Measurements from ENCODE around the gene VMP1. TPM values are rescaled to one million over a fixed set of nuclear protein-coding genes. Genes with fewer than 3 reads are reported as not detected.
A peak's percentile ranks its signal among the peaks of the same experiment; 100 is the strongest.
"Not testable (repeated sequence)": the region's sequence is repeated elsewhere in the genome, so short reads cannot be mapped to it uniquely, and the experiment has no call there.

The VMP1 gene
- total RNA-seq, 2 experiments from 2014 or later: 122 to 123 TPM

- H3K27ac Mint-ChIP-seq: peak overlapping the region; percentile 78
- CTCF ChIA-PET: interaction anchor here (0.6 to 5.1 kb wide), 10 partner anchors 8 to 134 kb away, joined by 3 to 102 read pairs (median 32); no protein-coding TSS in a partner anchor
- DNase-seq; ATAC-seq; H3K9me3 Mint-ChIP-seq (ENCODE audit: insufficient read depth); H3K27me3 Mint-ChIP-seq (ENCODE audit: low read depth): not testable (repeated sequence)
- peak overlapping the region; percentile 18 for H3K4me3 Mint-ChIP-seq
- peaks cover 53% of the 10 kb centered on the region for H3K4me1 Mint-ChIP-seq (ENCODE audit: low read depth)
- peaks cover 40% of the 10 kb centered on the region for H3K36me3 Mint-ChIP-seq (ENCODE audit: low read depth)
- POLR2A ChIA-PET: interaction anchor here (0.6 to 8.4 kb wide), 13 partner anchors 9 to 210 kb away, joined by 3 to 178 read pairs (median 6); partner anchors contain the start of gene RPS6KB1
These were observed 47.6 kb downstream of the VMP1 start for GRCh38 chr17:59755069-59755468.

GRCh38 chr17:59756236-59756818 lies 48.9 kb downstream of the VMP1 start:
- peak overlapping the region; percentile 53 for H3K27ac Mint-ChIP-seq
- DNase-seq (no peak), ATAC-seq (no peak)
- ChIA-PET CTCF (interaction anchor here (0.6 to 4.7 kb wide), 3 partner anchors 7 to 83 kb away, joined by 3 to 82 read pairs (median 40); no protein-coding TSS in a partner anchor), POLR2A (interaction anchor here (1.1 to 8.4 kb wide), 3 partner anchors 83 to 103 kb away, joined by 3 to 178 read pairs (median 12); no protein-coding TSS in a partner anchor)
- H3K9me3 Mint-ChIP-seq (ENCODE audit: insufficient read depth): peaks cover 12% of the 10 kb centered on the region
- H3K36me3 Mint-ChIP-seq (ENCODE audit: low read depth): peaks cover 52% of the 10 kb centered on the region
- H3K4me3 Mint-ChIP-seq: no peak overlapping the region
- H3K27me3 Mint-ChIP-seq (ENCODE audit: low read depth): no peaks in the 10 kb centered on the region
- peaks cover 56% of the 10 kb centered on the region for H3K4me1 Mint-ChIP-seq (ENCODE audit: low read depth)

- Mint-ChIP-seq H3K4me1 (ENCODE audit: low read depth) (peaks cover 59% of the 10 kb centered on the region), H3K4me3 (no peak overlapping the region), H3K36me3 (ENCODE audit: low read depth) (peaks cover 56% of the 10 kb centered on the region), H3K27ac (no peak overlapping the region), H3K9me3 (ENCODE audit: insufficient read depth) (peaks cover 12% of the 10 kb centered on the region), H3K27me3 (ENCODE audit: low read depth) (no peaks in the 10 kb centered on the region)
- DNase-seq (no peak), ATAC-seq (no peak)
- POLR2A ChIA-PET: interaction anchor here (1.1 kb wide), 1 partner anchor 81 kb away, joined by 9 read pairs; no protein-coding TSS in a partner anchor
- CTCF ChIA-PET: interaction anchor here (0.6 to 1.0 kb wide), 2 partner anchors 12 to 22 kb away, joined by 3 to 4 read pairs; no protein-coding TSS in a partner anchor
These were observed 49.6 kb downstream of the VMP1 start for GRCh38 chr17:59757043-59757442.

GRCh38 chr17:59757470-59757869 lies 50.0 kb downstream of the VMP1 start:
- Mint-ChIP-seq H3K9me3 (ENCODE audit: insufficient read depth) (peaks cover 12% of the 10 kb centered on the region), H3K4me3 (no peak overlapping the region), H3K27ac (peak overlapping the region; percentile 39), H3K4me1 (ENCODE audit: low read depth) (peaks cover 56% of the 10 kb centered on the region), H3K27me3 (ENCODE audit: low read depth) (no peaks in the 10 kb centered on the region), H3K36me3 (ENCODE audit: low read depth) (peaks cover 54% of the 10 kb centered on the region)
- DNase-seq (no peak), ATAC-seq (no peak)
- ChIA-PET CTCF (interaction anchor here (0.6 to 1.0 kb wide), 3 partner anchors 12 to 102 kb away, joined by 3 to 4 read pairs (median 4); no protein-coding TSS in a partner anchor), POLR2A (interaction anchor here (0.7 to 1.1 kb wide), 2 partner anchors 29 to 81 kb away, joined by 3 to 9 read pairs; no protein-coding TSS in a partner anchor)

GRCh38 chr17:59757881-59758385 lies 50.5 kb downstream of the VMP1 start:
- no peak for DNase-seq
- Mint-ChIP-seq H3K36me3 (ENCODE audit: low read depth) (peaks cover 55% of the 10 kb centered on the region), H3K27me3 (ENCODE audit: low read depth) (no peaks in the 10 kb centered on the region), H3K27ac (peak overlapping the region; percentile 33), H3K4me1 (ENCODE audit: low read depth) (peaks cover 60% of the 10 kb centered on the region), H3K4me3 (no peak overlapping the region), H3K9me3 (ENCODE audit: insufficient read depth) (peaks cover 12% of the 10 kb centered on the region)
- no peak for ATAC-seq
- POLR2A ChIA-PET: interaction anchor here (0.7 to 1.1 kb wide), 2 partner anchors 29 to 80 kb away, joined by 3 to 9 read pairs; no protein-coding TSS in a partner anchor
- CTCF ChIA-PET: interaction anchor here (0.9 to 1.0 kb wide), 2 partner anchors 13 to 101 kb away, joined by 4 read pairs; no protein-coding TSS in a partner anchor

GRCh38 chr17:59758998-59759651 lies 51.7 kb downstream of the VMP1 start:
- not testable (repeated sequence) for H3K27me3 Mint-ChIP-seq (ENCODE audit: low read depth); H3K27ac Mint-ChIP-seq; DNase-seq; ATAC-seq; H3K4me3 Mint-ChIP-seq
- peaks cover 59% of the 10 kb centered on the region for H3K36me3 Mint-ChIP-seq (ENCODE audit: low read depth)
- peaks cover 58% of the 10 kb centered on the region for H3K4me1 Mint-ChIP-seq (ENCODE audit: low read depth)
- CTCF ChIA-PET: interaction anchor here (0.9 to 1.6 kb wide), 4 partner anchors 11 to 98 kb away, joined by 3 to 6 read pairs (median 3); no protein-coding TSS in a partner anchor
- POLR2A ChIA-PET: interaction anchor here (1.1 to 8.5 kb wide), 2 partner anchors 81 to 87 kb away, joined by 3 to 81 read pairs; no protein-coding TSS in a partner anchor
- peaks cover 12% of the 10 kb centered on the region for H3K9me3 Mint-ChIP-seq (ENCODE audit: insufficient read depth)

GRCh38 chr17:59760160-59760559 lies 52.7 kb downstream of the VMP1 start:
- ATAC-seq (no peak), DNase-seq (no peak)
- Mint-ChIP-seq H3K4me1 (ENCODE audit: low read depth) (peaks cover 57% of the 10 kb centered on the region), H3K27ac (no peak overlapping the region), H3K4me3 (no peak overlapping the region), H3K27me3 (ENCODE audit: low read depth) (no peaks in the 10 kb centered on the region), H3K36me3 (ENCODE audit: low read depth) (peaks cover 63% of the 10 kb centered on the region), H3K9me3 (ENCODE audit: insufficient read depth) (peaks cover 12% of the 10 kb centered on the region)
- ChIA-PET CTCF (interaction anchor here (1.1 to 1.6 kb wide), 2 partner anchors 23 to 97 kb away, joined by 3 to 6 read pairs; no protein-coding TSS in a partner anchor), POLR2A (interaction anchor here (2.3 to 8.5 kb wide), 2 partner anchors 26 to 80 kb away, joined by 13 to 81 read pairs; no protein-coding TSS in a partner anchor)

- CTCF ChIA-PET: interaction anchor here (0.9 to 5.0 kb wide), 4 partner anchors 8 to 97 kb away, joined by 3 to 40 read pairs (median 3); no protein-coding TSS in a partner anchor
- Mint-ChIP-seq H3K36me3 (ENCODE audit: low read depth) (peaks cover 63% of the 10 kb centered on the region), H3K27me3 (ENCODE audit: low read depth) (no peaks in the 10 kb centered on the region), H3K4me3 (no peak overlapping the region), H3K4me1 (ENCODE audit: low read depth) (peaks cover 50% of the 10 kb centered on the region), H3K9me3 (ENCODE audit: insufficient read depth) (peaks cover 12% of the 10 kb centered on the region), H3K27ac (peak overlapping the region; percentile 63)
- POLR2A ChIA-PET: interaction anchor here (1.3 to 8.5 kb wide), 4 partner anchors 25 to 85 kb away, joined by 7 to 81 read pairs (median 14); no protein-coding TSS in a partner anchor
- DNase-seq (no peak), ATAC-seq (no peak)
These were observed 54.1 kb downstream of the VMP1 start for GRCh38 chr17:59761385-59762048.

- Mint-ChIP-seq H3K36me3 (ENCODE audit: low read depth) (peaks cover 61% of the 10 kb centered on the region), H3K27ac (peak overlapping the region; percentile 63), H3K4me1 (ENCODE audit: low read depth) (peaks cover 44% of the 10 kb centered on the region), H3K9me3 (ENCODE audit: insufficient read depth) (peaks cover 12% of the 10 kb centered on the region), H3K27me3 (ENCODE audit: low read depth) (no peaks in the 10 kb centered on the region), H3K4me3 (peak overlapping the region; percentile 6)
- DNase-seq (no peak), ATAC-seq (peak; percentile 73)
- ChIA-PET POLR2A (interaction anchor here (1.3 to 8.5 kb wide), 5 partner anchors 21 to 85 kb away, joined by 7 to 81 read pairs (median 13); no protein-coding TSS in a partner anchor), CTCF (interaction anchor here (0.9 to 5.0 kb wide), 4 partner anchors 8 to 97 kb away, joined by 3 to 40 read pairs (median 3); no protein-coding TSS in a partner anchor)
These were observed 54.8 kb downstream of the VMP1 start for GRCh38 chr17:59762049-59762823.

GRCh38 chr17:59762824-59763374 lies 55.4 kb downstream of the VMP1 start:
- DNase-seq (no peak), ATAC-seq (no peak)
- Mint-ChIP-seq H3K27me3 (ENCODE audit: low read depth) (no peaks in the 10 kb centered on the region), H3K9me3 (ENCODE audit: insufficient read depth) (peaks cover 12% of the 10 kb centered on the region), H3K27ac (peak overlapping the region; percentile 62), H3K36me3 (ENCODE audit: low read depth) (peaks cover 61% of the 10 kb centered on the region), H3K4me3 (no peak overlapping the region), H3K4me1 (ENCODE audit: low read depth) (peaks cover 42% of the 10 kb centered on the region)
- ChIA-PET CTCF (interaction anchor here (0.9 to 5.0 kb wide), 3 partner anchors 9 to 97 kb away, joined by 3 to 40 read pairs (median 3); no protein-coding TSS in a partner anchor), POLR2A (interaction anchor here (0.7 to 8.5 kb wide), 6 partner anchors 20 to 84 kb away, joined by 3 to 81 read pairs (median 14); no protein-coding TSS in a partner anchor)

Data from activated CD8-positive, alpha-beta T cell treated with anti-CD3 and anti-CD28 coated beads, Interleukin-2, amount 10 ng/mL, durations not matched to agents 7 days and 5 days (primary cell).